ENCODE measurements around the gene MYOM3. TPM values are rescaled to one million over a fixed set of nuclear protein-coding genes. Genes with fewer than 3 reads are reported as not detected.

MYOM3 gene
- total RNA-seq, 2 experiments from 2014 or later = not detected

GRCh38 chr1:24097663-24098062, 14.3 kb downstream of the MYOM3 start:
- no peak overlapping the region for H3K4me3 Mint-ChIP-seq
- no peaks in the 10 kb centered on the region for H3K27me3 Mint-ChIP-seq
- H3K4me1 Mint-ChIP-seq = no peaks in the 10 kb centered on the region
- ChIA-PET POLR2A (no interaction called here), CTCF (no interaction called here)
- DNase-seq = no peak
- no peaks in the 10 kb centered on the region for H3K9me3 Mint-ChIP-seq
- no peaks in the 10 kb centered on the region for H3K36me3 Mint-ChIP-seq (ENCODE audit: low read depth)
- H3K27ac Mint-ChIP-seq = no peak overlapping the region

GRCh38 chr1:24096739-24097103, 15.2 kb downstream of the MYOM3 start:
- H3K27me3 Mint-ChIP-seq = no peaks in the 10 kb centered on the region
- H3K27ac Mint-ChIP-seq = no peak overlapping the region
- no peaks in the 10 kb centered on the region for H3K36me3 Mint-ChIP-seq (ENCODE audit: low read depth)
- POLR2A ChIA-PET = no interaction called here
- H3K4me1 Mint-ChIP-seq = no peaks in the 10 kb centered on the region
- DNase-seq = no peak
- H3K4me3 Mint-ChIP-seq = no peak overlapping the region
- no peaks in the 10 kb centered on the region for H3K9me3 Mint-ChIP-seq
- CTCF ChIA-PET = no interaction called here

- H3K27me3 Mint-ChIP-seq = no peaks in the 10 kb centered on the region
- ChIA-PET POLR2A (no interaction called here), CTCF (interaction anchor here (0.6 kb wide), 1 partner anchor 193 kb away, joined by 4 read pairs; no protein-coding TSS in a partner anchor)
- no peaks in the 10 kb centered on the region for H3K9me3 Mint-ChIP-seq
- H3K36me3 Mint-ChIP-seq (ENCODE audit: low read depth) = no peaks in the 10 kb centered on the region
- no peak for DNase-seq
- no peaks in the 10 kb centered on the region for H3K4me1 Mint-ChIP-seq
- no peak overlapping the region for H3K4me3 Mint-ChIP-seq
- H3K27ac Mint-ChIP-seq = no peak overlapping the region
These were observed 15.8 kb downstream of the MYOM3 start for GRCh38 chr1:24096009-24096738.

- Mint-ChIP-seq H3K27me3 (no peaks in the 10 kb centered on the region), H3K4me3 (no peak overlapping the region), H3K4me1 (no peaks in the 10 kb centered on the region), H3K36me3 (ENCODE audit: low read depth) (no peaks in the 10 kb centered on the region), H3K9me3 (no peaks in the 10 kb centered on the region), H3K27ac (no peak overlapping the region)
- ChIA-PET CTCF (no interaction called here), POLR2A (no interaction called here)
- DNase-seq = no peak
These were observed 16.6 kb downstream of the MYOM3 start for GRCh38 chr1:24095140-24095859.

- DNase-seq = no peak
- Mint-ChIP-seq H3K9me3 (no peaks in the 10 kb centered on the region), H3K36me3 (ENCODE audit: low read depth) (no peaks in the 10 kb centered on the region), H3K27ac (no peak overlapping the region), H3K4me3 (no peak overlapping the region), H3K27me3 (no peaks in the 10 kb centered on the region), H3K4me1 (no peaks in the 10 kb centered on the region)
- CTCF ChIA-PET = no interaction called here
- POLR2A ChIA-PET = no interaction called here
These were observed 17.4 kb downstream of the MYOM3 start for GRCh38 chr1:24094554-24094953.

- ChIA-PET CTCF (interaction anchor here (1.2 kb wide), 1 partner anchor 23 kb away, joined by 4 read pairs; no protein-coding TSS in a partner anchor), POLR2A (no interaction called here)
- Mint-ChIP-seq H3K4me1 (no peaks in the 10 kb centered on the region), H3K27ac (no peak overlapping the region), H3K27me3 (no peaks in the 10 kb centered on the region), H3K9me3 (no peaks in the 10 kb centered on the region), H3K36me3 (ENCODE audit: low read depth) (no peaks in the 10 kb centered on the region), H3K4me3 (no peak overlapping the region)
- DNase-seq = no peak
These were observed 18.2 kb downstream of the MYOM3 start for GRCh38 chr1:24093732-24094131.

- ChIA-PET CTCF (interaction anchor here (1.2 kb wide), 1 partner anchor 22 kb away, joined by 4 read pairs; no protein-coding TSS in a partner anchor), POLR2A (no interaction called here)
- H3K9me3 Mint-ChIP-seq = no peaks in the 10 kb centered on the region
- no peaks in the 10 kb centered on the region for H3K4me1 Mint-ChIP-seq
- DNase-seq = no peak
- H3K27ac Mint-ChIP-seq = no peak overlapping the region
- no peaks in the 10 kb centered on the region for H3K27me3 Mint-ChIP-seq
- no peaks in the 10 kb centered on the region for H3K36me3 Mint-ChIP-seq (ENCODE audit: low read depth)
- no peak overlapping the region for H3K4me3 Mint-ChIP-seq
These were observed 19.0 kb downstream of the MYOM3 start for GRCh38 chr1:24092979-24093378.

DNA sequence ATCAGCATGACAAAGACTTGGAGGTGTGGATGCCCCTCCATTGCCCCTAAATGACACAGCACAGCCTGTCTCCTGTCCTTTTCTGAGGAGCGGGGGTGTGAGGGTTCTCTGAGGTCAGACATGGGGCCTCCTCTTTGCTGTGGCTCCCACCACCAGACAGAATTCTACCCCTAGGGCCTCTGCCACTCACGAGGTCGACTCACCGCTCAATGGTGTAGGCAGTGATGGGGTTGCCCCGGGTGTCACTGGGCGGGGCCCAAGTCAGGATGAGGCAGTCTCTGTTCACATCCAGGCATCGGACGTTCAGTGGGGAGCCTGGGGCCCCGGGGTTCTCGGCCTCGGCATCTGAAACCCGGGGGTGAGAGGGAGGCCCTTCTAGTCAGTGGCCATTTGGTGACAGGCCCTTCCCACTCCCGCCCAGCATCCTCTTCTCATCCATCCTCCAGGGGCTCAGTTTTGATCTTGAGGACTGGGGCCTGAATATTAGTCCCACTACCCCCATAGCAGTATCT, 19.9 kb downstream of the MYOM3 start:
- Mint-ChIP-seq H3K4me3 (no peak overlapping the region), H3K36me3 (ENCODE audit: low read depth) (no peaks in the 10 kb centered on the region), H3K9me3 (no peaks in the 10 kb centered on the region), H3K4me1 (no peaks in the 10 kb centered on the region), H3K27me3 (no peaks in the 10 kb centered on the region), H3K27ac (no peak overlapping the region)
- CTCF ChIA-PET = no interaction called here
- POLR2A ChIA-PET = no interaction called here
- no peak for DNase-seq

DNA sequence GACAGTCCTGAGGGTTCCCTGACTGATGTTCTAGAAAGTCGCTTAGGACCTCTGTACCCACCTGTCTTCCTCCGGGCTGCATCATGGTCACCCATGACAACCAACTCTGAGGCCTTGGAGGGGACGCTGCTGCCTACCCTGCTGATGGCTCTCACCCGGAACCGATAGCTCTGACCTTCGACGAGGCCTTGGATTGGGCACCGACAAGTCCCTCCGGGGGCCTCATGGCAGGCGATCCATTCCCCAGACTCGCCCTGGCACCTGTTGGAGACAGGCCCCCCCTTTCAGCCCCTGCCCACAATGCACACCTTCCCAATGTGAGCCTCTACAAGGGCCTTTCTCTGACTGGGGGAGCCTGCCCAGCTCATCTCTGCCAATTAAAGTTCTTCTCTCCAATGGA, 21.2 kb downstream of the MYOM3 start:
- Mint-ChIP-seq H3K36me3 (ENCODE audit: low read depth) (no peaks in the 10 kb centered on the region), H3K4me3 (no peak overlapping the region), H3K9me3 (no peaks in the 10 kb centered on the region), H3K27ac (no peak overlapping the region), H3K27me3 (no peaks in the 10 kb centered on the region), H3K4me1 (no peaks in the 10 kb centered on the region)
- POLR2A ChIA-PET = no interaction called here
- no peak for DNase-seq
- CTCF ChIA-PET = no interaction called here

DNA sequence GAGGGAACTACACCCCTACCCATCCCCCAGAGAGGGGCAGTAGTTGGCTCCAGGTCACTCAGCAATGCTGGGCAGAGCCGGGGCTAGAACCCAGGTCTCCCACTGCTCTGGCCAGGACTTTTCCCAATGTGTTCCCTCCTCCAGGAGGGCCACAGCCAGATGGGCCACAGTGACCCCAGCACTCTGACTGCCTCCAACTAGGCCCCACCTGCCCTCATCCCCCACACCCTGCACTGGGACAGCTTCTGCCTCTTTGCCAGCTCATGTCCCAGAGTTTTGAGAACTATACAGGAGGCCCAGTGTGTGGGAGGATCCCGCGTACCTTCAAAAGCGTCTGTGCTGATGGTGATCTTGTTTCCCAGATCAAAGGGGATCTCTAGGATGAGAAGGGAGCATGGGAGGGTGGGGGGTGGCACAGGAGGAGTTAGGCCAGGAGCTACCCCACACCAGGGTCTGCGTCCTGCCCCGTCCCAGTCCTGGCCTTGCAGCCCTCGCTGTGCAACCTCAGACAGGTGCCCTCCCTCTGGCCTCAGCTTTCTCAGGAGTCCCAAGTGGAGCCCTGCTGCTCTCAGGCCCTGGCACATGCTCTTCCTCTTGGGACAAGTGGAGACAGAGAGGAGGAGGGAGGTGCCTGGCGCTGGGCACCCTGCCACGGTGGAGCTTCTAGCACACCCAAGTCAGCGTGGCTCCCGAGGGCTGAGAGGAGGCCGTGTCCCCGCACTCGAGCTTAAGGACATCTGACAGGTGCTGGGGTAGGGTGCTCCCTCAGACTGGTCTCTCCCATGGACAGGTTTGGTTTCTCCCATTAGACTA, 22.0 kb downstream of the MYOM3 start:
- H3K9me3 Mint-ChIP-seq = no peaks in the 10 kb centered on the region
- no peak overlapping the region for H3K4me3 Mint-ChIP-seq
- H3K4me1 Mint-ChIP-seq = no peaks in the 10 kb centered on the region
- POLR2A ChIA-PET = no interaction called here
- H3K36me3 Mint-ChIP-seq (ENCODE audit: low read depth) = no peaks in the 10 kb centered on the region
- peaks cover 6% of the 10 kb centered on the region for H3K27me3 Mint-ChIP-seq
- CTCF ChIA-PET = no interaction called here
- no peak overlapping the region for H3K27ac Mint-ChIP-seq
- no peak for DNase-seq

DNA sequence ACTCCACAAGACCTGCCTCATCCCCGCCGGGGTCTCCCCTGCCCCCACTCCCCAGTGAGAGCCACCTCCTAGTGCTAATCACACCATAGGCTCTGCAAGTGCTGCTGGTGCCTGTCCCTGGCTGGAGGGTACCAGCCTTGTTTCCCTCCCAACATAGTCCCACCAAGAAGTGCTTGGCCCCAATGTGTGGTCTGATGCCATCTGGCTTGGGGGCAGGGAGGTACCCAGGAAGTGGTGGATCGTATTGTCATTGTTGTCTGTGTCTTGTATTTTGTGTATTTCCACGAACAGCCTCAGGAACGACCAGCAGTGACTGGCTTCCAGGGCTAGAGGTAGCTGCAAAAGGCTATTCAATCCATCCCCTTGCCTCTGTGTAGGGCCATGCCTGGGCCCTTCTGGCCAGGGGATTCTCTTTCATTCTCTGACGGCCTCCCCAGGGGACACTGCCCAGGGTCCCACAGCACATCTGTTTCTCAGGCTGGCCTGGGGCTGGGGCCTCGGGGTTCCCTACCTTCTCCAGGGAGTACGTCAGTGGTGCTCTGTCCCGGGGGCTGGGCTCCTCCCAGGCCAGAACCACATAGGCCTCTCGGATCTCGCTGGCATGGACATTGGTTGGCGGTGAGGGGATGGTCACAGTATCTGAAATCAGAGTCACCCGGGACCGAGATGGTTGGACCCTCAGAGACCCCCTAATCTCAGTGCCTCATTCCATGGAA, 22.8 kb downstream of the MYOM3 start:
- no peak for DNase-seq
- Mint-ChIP-seq H3K4me1 (no peaks in the 10 kb centered on the region), H3K4me3 (no peak overlapping the region), H3K27me3 (peaks cover 6% of the 10 kb centered on the region), H3K36me3 (ENCODE audit: low read depth) (no peaks in the 10 kb centered on the region), H3K27ac (no peak overlapping the region), H3K9me3 (no peaks in the 10 kb centered on the region)
- CTCF ChIA-PET = no interaction called here
- POLR2A ChIA-PET = no interaction called here

DNA sequence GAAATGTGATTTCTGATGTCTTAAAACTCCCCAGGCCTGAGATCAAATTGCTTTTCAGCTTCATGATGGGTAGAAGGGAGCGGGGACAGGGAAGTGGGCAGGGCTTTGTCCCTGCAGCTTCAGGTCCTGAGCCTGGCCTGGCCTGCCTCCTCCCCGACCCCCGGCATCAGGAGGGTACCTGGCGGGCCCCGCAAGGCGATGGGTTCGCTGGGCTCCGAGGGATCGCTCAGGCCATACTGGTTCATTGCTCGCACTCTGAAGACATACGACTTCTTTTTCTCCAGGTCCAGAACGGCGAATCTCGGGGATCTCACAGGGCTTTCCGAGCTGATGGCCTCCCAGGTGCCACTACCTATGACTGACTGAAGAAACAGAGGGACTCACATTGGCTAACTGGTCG, 25.5 kb downstream of the MYOM3 start:
- no peaks in the 10 kb centered on the region for H3K9me3 Mint-ChIP-seq
- no peak overlapping the region for H3K27ac Mint-ChIP-seq
- no peaks in the 10 kb centered on the region for H3K4me1 Mint-ChIP-seq
- no peaks in the 10 kb centered on the region for H3K36me3 Mint-ChIP-seq (ENCODE audit: low read depth)
- ChIA-PET POLR2A (no interaction called here), CTCF (no interaction called here)
- DNase-seq = no peak
- peaks cover 6% of the 10 kb centered on the region for H3K27me3 Mint-ChIP-seq
- H3K4me3 Mint-ChIP-seq = no peak overlapping the region

GRCh38 chr1:24085546-24085945, 26.4 kb downstream of the MYOM3 start:
- Mint-ChIP-seq H3K4me3 (no peak overlapping the region), H3K4me1 (no peaks in the 10 kb centered on the region), H3K9me3 (no peaks in the 10 kb centered on the region), H3K27me3 (peaks cover 6% of the 10 kb centered on the region), H3K27ac (no peak overlapping the region), H3K36me3 (ENCODE audit: low read depth) (no peaks in the 10 kb centered on the region)
- POLR2A ChIA-PET = no interaction called here
- CTCF ChIA-PET = no interaction called here
- no peak for DNase-seq
